ENCODE measurements around the gene NPM3. TPM values are rescaled to one million over a fixed set of nuclear protein-coding genes. Genes with fewer than 3 reads are reported as not detected.
A peak's percentile ranks its signal among the peaks of the same experiment; 100 is the strongest.

The NPM3 gene
- total RNA-seq, 1 donor from 2014 or later: 64.8 TPM

DNA sequence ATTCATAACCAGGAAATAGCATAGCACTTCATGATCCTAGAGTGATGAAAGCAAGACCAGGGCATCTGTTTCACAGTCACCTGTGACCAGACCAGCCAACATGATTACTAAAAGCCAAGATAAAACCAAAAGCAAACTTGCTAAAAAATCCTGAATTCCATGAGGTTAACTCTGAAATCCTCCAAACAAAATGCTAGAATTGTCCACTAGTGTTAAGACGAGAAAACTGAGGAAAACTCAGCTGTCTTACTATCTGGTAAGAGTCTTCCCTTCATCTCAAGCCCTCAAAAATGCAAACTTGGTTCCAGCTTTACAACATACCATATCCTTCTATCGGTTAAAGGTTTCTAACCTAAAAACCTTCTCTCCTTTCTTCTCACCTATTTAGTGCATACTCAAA is 1.3 kb upstream of the NPM3 start:
- H3K4me3 Mint-ChIP-seq: peak overlapping the region; percentile 97
- peaks cover 34% of the 10 kb centered on the region for H3K4me1 Mint-ChIP-seq
- no peak overlapping the region for H3K27ac Mint-ChIP-seq (ENCODE audit: unreplicated experiment)
- peaks cover 11% of the 10 kb centered on the region for H3K36me3 Mint-ChIP-seq (ENCODE audit: low read depth)
- TF ChIP-seq, protein P1, sequence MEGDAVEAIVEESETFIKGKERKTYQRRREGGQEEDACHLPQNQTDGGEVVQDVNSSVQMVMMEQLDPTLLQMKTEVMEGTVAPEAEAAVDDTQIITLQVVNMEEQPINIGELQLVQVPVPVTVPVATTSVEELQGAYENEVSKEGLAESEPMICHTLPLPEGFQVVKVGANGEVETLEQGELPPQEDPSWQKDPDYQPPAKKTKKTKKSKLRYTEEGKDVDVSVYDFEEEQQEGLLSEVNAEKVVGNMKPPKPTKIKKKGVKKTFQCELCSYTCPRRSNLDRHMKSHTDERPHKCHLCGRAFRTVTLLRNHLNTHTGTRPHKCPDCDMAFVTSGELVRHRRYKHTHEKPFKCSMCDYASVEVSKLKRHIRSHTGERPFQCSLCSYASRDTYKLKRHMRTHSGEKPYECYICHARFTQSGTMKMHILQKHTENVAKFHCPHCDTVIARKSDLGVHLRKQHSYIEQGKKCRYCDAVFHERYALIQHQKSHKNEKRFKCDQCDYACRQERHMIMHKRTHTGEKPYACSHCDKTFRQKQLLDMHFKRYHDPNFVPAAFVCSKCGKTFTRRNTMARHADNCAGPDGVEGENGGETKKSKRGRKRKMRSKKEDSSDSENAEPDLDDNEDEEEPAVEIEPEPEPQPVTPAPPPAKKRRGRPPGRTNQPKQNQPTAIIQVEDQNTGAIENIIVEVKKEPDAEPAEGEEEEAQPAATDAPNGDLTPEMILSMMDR (conservative IDR thresholded peaks at IDR 0.05): no peak
- H3K27me3 Mint-ChIP-seq (ENCODE audit: low read depth): peaks cover 21% of the 10 kb centered on the region
- H3K9me3 Mint-ChIP-seq: no peaks in the 10 kb centered on the region
- DNase-seq (ENCODE audit: low read depth, low spot score): no peak

DNA sequence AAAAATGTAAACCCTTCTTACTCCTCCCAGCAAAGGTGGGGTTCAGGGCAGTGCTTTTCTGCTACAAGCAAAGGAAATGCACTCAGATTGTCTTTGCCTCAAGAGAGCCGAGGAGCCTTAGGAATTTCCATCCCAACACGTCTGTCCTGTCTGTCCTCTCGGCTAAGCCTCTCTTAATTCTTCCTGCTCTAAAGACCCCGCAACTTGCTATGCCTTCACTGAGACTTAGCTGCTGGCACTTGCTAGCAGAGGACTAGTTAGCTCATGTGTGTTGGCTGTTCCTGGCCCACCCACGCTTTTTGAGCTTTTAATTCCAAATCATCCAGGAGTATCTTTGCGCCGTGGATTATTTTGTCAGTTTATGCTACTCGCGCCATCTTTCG is 481 bp upstream of the NPM3 start:
- Mint-ChIP-seq H3K36me3 (ENCODE audit: low read depth) (peaks cover 11% of the 10 kb centered on the region), H3K27me3 (ENCODE audit: low read depth) (peaks cover 29% of the 10 kb centered on the region), H3K4me3 (peak overlapping the region; percentile 97), H3K9me3 (no peaks in the 10 kb centered on the region), H3K4me1 (peaks cover 40% of the 10 kb centered on the region), H3K27ac (ENCODE audit: unreplicated experiment) (no peak overlapping the region)
- DNase-seq (ENCODE audit: low read depth, low spot score): no peak
- TF ChIP-seq, protein P1 (conservative IDR thresholded peaks at IDR 0.05): no peak

DNA sequence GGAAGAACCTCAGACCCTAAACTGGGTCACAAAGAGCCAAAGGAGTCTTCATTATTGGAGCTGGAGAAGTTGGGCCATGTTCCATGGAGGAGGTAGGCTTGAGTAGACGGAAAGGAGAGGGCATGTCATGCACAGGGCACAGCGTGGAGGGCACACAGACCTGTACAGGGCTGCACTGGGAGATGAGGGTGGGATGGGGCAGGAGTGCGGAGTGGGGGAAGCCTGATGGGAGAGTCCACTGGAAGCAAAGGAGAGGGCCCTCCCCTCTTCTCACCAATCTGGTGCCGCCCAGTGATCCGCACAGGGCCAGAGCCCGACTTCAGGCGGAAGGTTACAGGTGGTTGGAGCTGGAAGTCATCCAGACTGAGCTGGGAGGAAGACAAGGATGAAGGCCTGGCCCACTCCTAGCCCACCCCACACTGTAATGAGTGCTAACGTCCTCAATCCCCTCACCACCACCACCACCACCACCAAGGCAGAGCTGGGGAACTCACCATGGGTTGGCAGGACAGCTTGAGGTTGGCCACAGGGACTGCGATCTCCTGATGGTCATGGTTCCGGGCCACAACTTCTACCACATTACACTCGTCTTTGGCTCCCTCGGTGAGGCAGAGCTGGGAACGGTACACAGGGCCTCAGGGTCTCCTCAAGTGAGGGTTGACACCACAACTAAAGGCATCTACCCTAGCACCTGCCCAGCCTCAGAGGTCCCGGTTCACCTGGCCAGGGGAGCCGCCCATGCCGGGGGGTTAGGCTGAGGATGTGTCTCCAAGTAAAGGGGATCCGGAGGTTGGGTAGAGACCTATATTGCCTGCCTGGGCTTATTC is 1.0 kb downstream of the NPM3 start:
- TF ChIP-seq, protein P1 (conservative IDR thresholded peaks at IDR 0.05): no peak
- H3K27ac Mint-ChIP-seq (ENCODE audit: unreplicated experiment): no peak overlapping the region
- H3K9me3 Mint-ChIP-seq: no peaks in the 10 kb centered on the region
- peaks cover 44% of the 10 kb centered on the region for H3K27me3 Mint-ChIP-seq (ENCODE audit: low read depth)
- DNase-seq (ENCODE audit: low read depth, low spot score): no peak
- H3K4me3 Mint-ChIP-seq: peak overlapping the region; percentile 97
- H3K36me3 Mint-ChIP-seq (ENCODE audit: low read depth): peaks cover 11% of the 10 kb centered on the region
- peaks cover 46% of the 10 kb centered on the region for H3K4me1 Mint-ChIP-seq

DNA sequence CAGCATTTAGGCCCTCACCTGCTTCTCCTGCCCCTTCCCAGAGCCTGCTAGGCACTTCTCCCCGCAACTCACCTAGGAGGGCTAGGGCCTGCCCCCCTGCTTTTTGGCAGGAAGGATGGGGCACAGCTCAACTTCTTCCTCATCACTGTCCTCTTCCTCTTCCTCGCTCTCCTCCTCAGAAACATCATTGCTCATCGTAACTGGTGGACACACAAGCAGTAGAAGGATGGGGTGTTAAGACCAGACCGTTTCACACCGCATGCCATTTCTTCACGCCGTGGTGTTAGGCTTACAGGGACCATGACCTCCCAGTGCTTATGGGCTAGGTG is 1.6 kb downstream of the NPM3 start:
- TF ChIP-seq, protein P1 (conservative IDR thresholded peaks at IDR 0.05): no peak
- H3K4me1 Mint-ChIP-seq: peaks cover 46% of the 10 kb centered on the region
- H3K27ac Mint-ChIP-seq (ENCODE audit: unreplicated experiment): no peak overlapping the region
- no peak for DNase-seq (ENCODE audit: low read depth, low spot score)
- H3K27me3 Mint-ChIP-seq (ENCODE audit: low read depth): peaks cover 50% of the 10 kb centered on the region
- no peaks in the 10 kb centered on the region for H3K9me3 Mint-ChIP-seq
- H3K4me3 Mint-ChIP-seq: peak overlapping the region; percentile 97
- H3K36me3 Mint-ChIP-seq (ENCODE audit: low read depth): peaks cover 9% of the 10 kb centered on the region

DNA sequence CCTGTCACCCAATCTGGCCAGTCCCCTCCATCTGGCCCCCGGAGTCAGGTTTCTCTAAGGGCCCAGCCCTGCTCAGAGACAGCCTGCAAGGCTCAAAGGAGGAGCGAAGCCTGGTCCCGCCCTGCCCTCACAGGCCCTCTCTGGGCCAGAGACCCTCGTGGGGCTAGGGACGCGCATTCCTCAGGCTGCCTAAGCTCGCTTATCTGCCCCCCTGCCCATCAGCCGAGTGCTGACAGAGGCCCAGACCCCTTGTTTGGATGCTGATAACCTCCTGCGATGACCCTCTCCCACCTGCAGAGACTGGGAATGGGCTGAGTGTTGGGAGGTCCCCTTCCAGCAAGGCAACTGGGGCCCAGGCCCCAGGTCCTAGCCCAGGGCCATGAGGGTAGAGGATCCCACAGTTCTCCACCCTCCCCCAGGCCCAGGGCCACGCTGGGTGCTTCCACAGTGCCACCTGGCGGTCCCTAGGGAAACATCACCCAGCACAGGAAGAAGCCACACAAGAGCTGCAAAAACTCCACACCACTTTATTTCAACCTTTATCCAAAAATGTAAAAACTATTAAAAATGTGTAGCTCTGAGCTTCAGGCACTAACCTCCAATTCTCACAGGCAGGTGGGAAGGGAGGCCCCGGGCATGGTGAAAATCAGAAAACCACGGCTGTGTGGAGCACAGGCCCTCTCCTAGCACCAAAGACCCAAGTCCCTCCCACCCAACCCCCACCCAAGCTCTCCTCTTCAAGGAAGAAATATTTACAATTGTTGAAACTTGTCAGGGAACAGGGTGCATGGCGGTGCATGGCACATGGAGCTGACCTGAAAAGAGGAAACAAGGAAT is 2.2 kb downstream of the NPM3 start:
- Mint-ChIP-seq H3K9me3 (no peaks in the 10 kb centered on the region), H3K36me3 (ENCODE audit: low read depth) (peaks cover 9% of the 10 kb centered on the region), H3K27ac (ENCODE audit: unreplicated experiment) (no peak overlapping the region), H3K4me1 (peaks cover 46% of the 10 kb centered on the region), H3K27me3 (ENCODE audit: low read depth) (peaks cover 52% of the 10 kb centered on the region), H3K4me3 (peak overlapping the region; percentile 87)
- TF ChIP-seq, protein P1 (conservative IDR thresholded peaks at IDR 0.05): peak; percentile 92
- DNase-seq (ENCODE audit: low read depth, low spot score): peak; percentile 70

All from neural crest cell (in vitro differentiated cells).